Esophagus muscularis mucosa (tissue), 4 donors: ENCODE results near the gene GP1BB. TPM values are rescaled to one million over a fixed set of nuclear protein-coding genes. Genes with fewer than 3 reads are reported as not detected.

Source experiments
- DNase-seq: peaks from one replicate; pipeline ENCODE4 v3.0.0-alpha.2; 2017; ENCODE audit errors: extremely low spot score
- H3K27ac ChIP-seq, 4 donors: fragments of 200-600 bp; sonication (generic); replicated peaks in 1 of 4; 1 replicate in 3 of 4; 2 replicates in 1 of 4; pipeline ENCODE4 v1.5.1; 2016 to 2019; ENCODE audit warnings: mild to moderate bottlenecking in 1 of 4
- H3K27me3 ChIP-seq, 4 donors: fragments of 200-600 bp; sonication (generic); one replicate each; pipeline versions ENCODE4 v1.5.1 to v1.6.0; 2016 to 2019
- H3K36me3 ChIP-seq, 4 donors: fragments of 200-600 bp; sonication (generic); one replicate each; pipeline ENCODE4 v1.5.1; 2016 to 2019
- H3K4me1 ChIP-seq, 4 donors: fragments of 200-600 bp; sonication (generic); one replicate each; pipeline ENCODE4 v1.5.1; 2016 to 2019
- H3K4me3 ChIP-seq, 4 donors: fragments of 200-600 bp; sonication (generic); 1 replicate in 2 of 4; 2 replicates in 2 of 4; pipeline ENCODE4 v1.5.1; 2016 to 2019; ENCODE audit warnings: mild to moderate bottlenecking in 4 of 4, moderate library complexity in 1 of 4
- H3K9me3 ChIP-seq, 4 donors: fragments of 200-600 bp; sonication (generic); 1 replicate in 3 of 4; 2 replicates in 1 of 4; pipeline ENCODE4 v1.5.1; 2016 to 2019
- EP300 ChIP-seq: sonication (generic); formaldehyde crosslinking; IDR thresholded peaks from one replicate; pipeline ENCODE4 v1.6.1; 2017; ENCODE audit warnings: antibody characterized with exemption
- POLR2A ChIP-seq: fragments of 450-650 bp; IDR thresholded peaks from one replicate; pipeline ENCODE4 v1.6.1; 2017; ENCODE audit warnings: antibody characterized with exemption, moderate library complexity, mild to moderate bottlenecking, low read depth
- POLR2AphosphoS5 ChIP-seq, 2 donors: sonication (generic); formaldehyde crosslinking; IDR thresholded peaks; one replicate each; pipeline ENCODE4 v1.6.1; 2017; ENCODE audit warnings: antibody characterized with exemption in 2 of 2
- WGBS: methylation state at CpG from one replicate; pipeline ENCODE4 v1.1.5; 2018; 5-methylcytosine and 5-hydroxymethylcytosine counted together
- intact Hi-C: fragments of 100-400 bp; cut with DNase I; formaldehyde crosslinking; loops from one replicate; pipeline ENCODE4 v1.15.1; 2023
- total RNA-seq, 4 donors: library from RNA; depleted of rRNA; stranded (reverse); fragments of >200 nt; gene quantifications; one replicate each; pipeline versions ENCODE4 v1.1.0 to v1.2.1, GENCODE V29; 2016
- TF ChIP-seq, protein P1 (sequence below), 3 experiments: fragments of 200-600 bp in 2 of 3; fragments of 450-650 bp in 1 of 3; sonication (generic) in 2 of 3; IDR thresholded peaks; one replicate each; pipeline ENCODE4 v1.5.1; 2017 to 2019; ENCODE audit warnings: antibody characterized with exemption in 3 of 3, mild to moderate bottlenecking in 2 of 3, moderate library complexity in 1 of 3

Gene GP1BB
- total RNA-seq, 4 donors from 2014 or later = 1.7 to 16.7 (median 5.7) TPM

DNA sequence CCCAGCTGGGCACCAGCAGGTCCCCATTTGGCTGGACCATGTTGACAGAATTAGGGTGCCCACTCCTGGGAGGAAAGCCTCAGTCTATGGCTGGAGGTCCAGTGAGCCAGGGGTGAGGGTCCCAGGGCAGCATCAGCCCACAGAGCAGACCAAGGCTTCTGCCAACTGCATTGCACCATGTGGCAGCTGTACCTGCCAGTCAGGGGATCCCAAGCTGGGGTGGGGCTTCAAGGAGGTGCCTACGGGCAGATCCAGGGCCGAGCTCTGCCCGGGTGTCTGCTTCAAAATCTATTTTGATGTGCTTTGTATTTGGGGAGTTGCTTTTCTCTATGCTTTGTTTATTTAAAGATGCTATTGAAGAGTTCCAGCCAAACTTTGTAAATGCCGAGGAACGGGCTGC is 10.4 kb downstream of the GP1BB start:
- H3K9me3 ChIP-seq = no peaks in the 10 kb centered on the region
- DNase-seq = no peak
- peaks cover 0 to 13% (median 11%) of the 10 kb centered on the region in 4 donors for H3K4me1 ChIP-seq
- H3K27me3 ChIP-seq = peaks cover 0 to 42% (median 2%) of the 10 kb centered on the region in 4 donors
- no peaks in the 10 kb centered on the region for H3K36me3 ChIP-seq
- TF ChIP-seq POLR2AphosphoS5 (IDR thresholded peaks at IDR 0.05) = no peak
- TF ChIP-seq, protein P1, sequence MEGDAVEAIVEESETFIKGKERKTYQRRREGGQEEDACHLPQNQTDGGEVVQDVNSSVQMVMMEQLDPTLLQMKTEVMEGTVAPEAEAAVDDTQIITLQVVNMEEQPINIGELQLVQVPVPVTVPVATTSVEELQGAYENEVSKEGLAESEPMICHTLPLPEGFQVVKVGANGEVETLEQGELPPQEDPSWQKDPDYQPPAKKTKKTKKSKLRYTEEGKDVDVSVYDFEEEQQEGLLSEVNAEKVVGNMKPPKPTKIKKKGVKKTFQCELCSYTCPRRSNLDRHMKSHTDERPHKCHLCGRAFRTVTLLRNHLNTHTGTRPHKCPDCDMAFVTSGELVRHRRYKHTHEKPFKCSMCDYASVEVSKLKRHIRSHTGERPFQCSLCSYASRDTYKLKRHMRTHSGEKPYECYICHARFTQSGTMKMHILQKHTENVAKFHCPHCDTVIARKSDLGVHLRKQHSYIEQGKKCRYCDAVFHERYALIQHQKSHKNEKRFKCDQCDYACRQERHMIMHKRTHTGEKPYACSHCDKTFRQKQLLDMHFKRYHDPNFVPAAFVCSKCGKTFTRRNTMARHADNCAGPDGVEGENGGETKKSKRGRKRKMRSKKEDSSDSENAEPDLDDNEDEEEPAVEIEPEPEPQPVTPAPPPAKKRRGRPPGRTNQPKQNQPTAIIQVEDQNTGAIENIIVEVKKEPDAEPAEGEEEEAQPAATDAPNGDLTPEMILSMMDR (IDR thresholded peaks at IDR 0.05) = no peak
- TF ChIP-seq EP300 = no peak
- TF ChIP-seq POLR2A = no peak
- intact Hi-C loops = no loop called here
- 75% methylated on average over 3 of the region's 5 CpGs for WGBS
- no peak overlapping the region for H3K27ac ChIP-seq
- H3K4me3 ChIP-seq = no peak overlapping the region

DNA sequence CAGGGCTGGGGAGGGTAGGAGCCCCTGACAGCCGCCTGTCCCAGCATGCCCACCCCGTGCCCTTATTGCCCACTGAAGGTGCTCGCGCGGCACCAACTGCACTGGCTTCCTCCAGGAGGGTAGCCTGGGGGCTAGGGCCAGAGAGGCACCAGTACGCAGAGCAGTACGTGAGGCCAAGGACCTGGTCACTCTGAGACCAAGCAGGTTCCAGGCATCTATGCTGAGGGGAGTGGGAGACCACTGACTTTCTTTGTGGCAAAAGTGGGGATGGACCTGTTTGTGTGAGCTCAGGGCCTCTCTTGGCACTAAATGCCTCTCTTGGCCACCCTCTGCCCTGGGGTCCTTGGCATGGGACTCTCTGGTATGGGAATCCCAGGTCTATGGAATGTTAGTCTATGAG is 10.8 kb downstream of the GP1BB start:
- Histone ChIP-seq H3K9me3 (no peaks in the 10 kb centered on the region), H3K36me3 (no peaks in the 10 kb centered on the region), H3K27me3 (peaks cover 0 to 46% (median 2%) of the 10 kb centered on the region in 4 donors), H3K4me1 (peaks cover 0 to 13% (median 11%) of the 10 kb centered on the region in 4 donors), H3K27ac (no peak overlapping the region), H3K4me3 (no peak overlapping the region)
- 90% methylated on average over 5 of the region's 7 CpGs for WGBS
- TF ChIP-seq, protein P1 (IDR thresholded peaks at IDR 0.05) = no peak
- no peak for TF ChIP-seq POLR2A
- no peak for TF ChIP-seq POLR2AphosphoS5 (IDR thresholded peaks at IDR 0.05)
- no peak for TF ChIP-seq EP300
- intact Hi-C loops = no loop called here
- DNase-seq = no peak

DNA sequence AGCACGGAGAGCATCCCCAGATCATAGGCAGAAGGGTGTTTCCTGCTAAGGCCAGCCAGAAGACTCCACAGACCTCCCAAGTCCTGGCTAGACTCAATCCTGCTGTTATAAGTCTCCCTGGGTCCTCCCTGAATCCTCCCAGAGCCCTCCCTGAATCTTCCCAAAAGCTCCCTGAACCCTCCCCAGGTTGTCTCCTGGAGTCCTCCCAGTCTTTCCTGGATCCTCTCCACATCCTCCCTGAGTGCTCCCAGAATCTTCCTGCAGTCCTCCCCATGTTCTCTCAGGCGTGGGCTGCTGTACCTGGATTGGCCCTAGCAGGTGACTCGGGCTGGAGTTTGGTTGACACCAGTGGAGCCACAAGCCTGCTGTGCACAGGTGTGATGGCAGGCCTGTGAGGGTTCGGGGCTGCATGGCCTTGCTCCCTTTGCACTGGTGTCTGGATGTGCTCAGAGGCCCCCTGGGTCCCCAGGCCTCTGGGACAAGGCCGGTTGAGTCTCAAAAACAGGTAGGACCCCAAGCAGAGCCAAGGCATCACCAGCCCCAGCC is 11.6 kb downstream of the GP1BB start:
- Histone ChIP-seq H3K4me1 (peaks cover 0 to 13% (median 11%) of the 10 kb centered on the region in 4 donors), H3K27ac (no peak overlapping the region), H3K27me3 (peaks cover 0 to 54% (median 2%) of the 10 kb centered on the region in 4 donors), H3K36me3 (no peaks in the 10 kb centered on the region), H3K9me3 (no peaks in the 10 kb centered on the region), H3K4me3 (no peak overlapping the region)
- TF ChIP-seq, protein P1 (IDR thresholded peaks at IDR 0.05) = no peak
- TF ChIP-seq POLR2A (no peak), EP300 (no peak), POLR2AphosphoS5 (IDR thresholded peaks at IDR 0.05) (no peak)
- intact Hi-C loops = no loop called here
- no peak for DNase-seq
- WGBS = no CpG with 5 or more reads among the region's 5 CpGs

DNA sequence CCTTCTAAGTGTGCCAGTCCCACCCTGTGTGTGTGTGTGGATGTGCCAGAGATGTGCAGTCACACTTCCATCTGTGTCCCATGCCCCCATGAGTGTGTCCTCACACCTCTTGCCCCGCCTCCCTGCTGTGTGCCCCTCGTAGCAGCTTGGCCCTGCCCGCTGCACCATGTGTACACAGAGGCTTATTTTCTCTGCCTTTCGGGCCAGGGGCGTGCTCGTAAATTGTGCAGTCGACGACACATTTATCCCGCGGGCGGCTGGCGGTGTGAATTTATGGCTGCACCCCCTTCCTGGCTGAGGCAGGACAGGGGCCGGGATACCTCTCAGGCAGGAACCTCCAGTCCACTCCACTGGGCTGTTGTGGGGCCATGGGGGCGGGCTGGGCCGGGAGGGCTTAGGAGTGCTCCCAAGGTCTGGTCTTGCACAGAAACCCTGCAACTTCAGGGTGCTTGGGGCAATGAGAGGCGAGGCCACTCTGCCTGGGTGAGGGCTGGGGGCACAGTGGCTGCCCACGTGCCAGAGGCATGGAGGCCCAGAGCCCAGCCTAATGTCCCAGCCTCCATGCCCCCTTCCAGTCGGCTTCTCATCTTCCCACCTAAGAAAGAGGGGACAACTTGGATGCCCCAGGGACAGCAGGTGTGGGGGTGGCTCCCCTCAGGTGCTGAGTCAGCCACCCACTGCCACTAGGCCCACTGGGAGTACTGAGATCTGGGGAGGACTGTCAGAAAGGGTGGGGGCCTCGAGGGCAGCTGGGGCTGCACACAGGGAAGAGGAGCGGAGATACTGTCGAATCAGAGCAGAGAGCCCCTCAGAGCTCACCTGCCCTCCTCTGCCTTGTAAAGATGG is 12.5 kb downstream of the GP1BB start:
- TF ChIP-seq, protein P1 (IDR thresholded peaks at IDR 0.05) = no peak
- TF ChIP-seq POLR2AphosphoS5 (IDR thresholded peaks at IDR 0.05) = no peak
- no peak for TF ChIP-seq POLR2A
- no peak for TF ChIP-seq EP300
- Histone ChIP-seq H3K9me3 (no peaks in the 10 kb centered on the region), H3K4me1 (peaks cover 0 to 4% (median 4%) of the 10 kb centered on the region in 4 donors), H3K27ac (no peak overlapping the region), H3K36me3 (no peaks in the 10 kb centered on the region), H3K27me3 (peaks cover 0 to 53% (median 2%) of the 10 kb centered on the region in 4 donors), H3K4me3 (no peak overlapping the region)
- intact Hi-C loops = no loop called here
- DNase-seq = no peak
- 91% methylated on average over 11 of the region's 21 CpGs for WGBS
